ENCODE results near the gene AIDA. TPM values are rescaled to one million over a fixed set of nuclear protein-coding genes. Genes with fewer than 3 reads are reported as not detected.
A peak's percentile ranks its signal among the peaks of the same experiment; 100 is the strongest.
"Not testable (repeated sequence)": the region's sequence is repeated elsewhere in the genome, so short reads cannot be mapped to it uniquely, and the experiment has no call there.

Gene AIDA
- 50.5 TPM for total RNA-seq
- long read RNA-seq, transcript AIDA-201 (10 exons, 3,008 nt) = major isoform, 47 of 54 reads
- long read RNA-seq, partial matches to known transcripts = 1 of 54 reads
- long read RNA-seq, other reads (novel, unspliced or antisense) = 6 of 54 reads

DNA sequence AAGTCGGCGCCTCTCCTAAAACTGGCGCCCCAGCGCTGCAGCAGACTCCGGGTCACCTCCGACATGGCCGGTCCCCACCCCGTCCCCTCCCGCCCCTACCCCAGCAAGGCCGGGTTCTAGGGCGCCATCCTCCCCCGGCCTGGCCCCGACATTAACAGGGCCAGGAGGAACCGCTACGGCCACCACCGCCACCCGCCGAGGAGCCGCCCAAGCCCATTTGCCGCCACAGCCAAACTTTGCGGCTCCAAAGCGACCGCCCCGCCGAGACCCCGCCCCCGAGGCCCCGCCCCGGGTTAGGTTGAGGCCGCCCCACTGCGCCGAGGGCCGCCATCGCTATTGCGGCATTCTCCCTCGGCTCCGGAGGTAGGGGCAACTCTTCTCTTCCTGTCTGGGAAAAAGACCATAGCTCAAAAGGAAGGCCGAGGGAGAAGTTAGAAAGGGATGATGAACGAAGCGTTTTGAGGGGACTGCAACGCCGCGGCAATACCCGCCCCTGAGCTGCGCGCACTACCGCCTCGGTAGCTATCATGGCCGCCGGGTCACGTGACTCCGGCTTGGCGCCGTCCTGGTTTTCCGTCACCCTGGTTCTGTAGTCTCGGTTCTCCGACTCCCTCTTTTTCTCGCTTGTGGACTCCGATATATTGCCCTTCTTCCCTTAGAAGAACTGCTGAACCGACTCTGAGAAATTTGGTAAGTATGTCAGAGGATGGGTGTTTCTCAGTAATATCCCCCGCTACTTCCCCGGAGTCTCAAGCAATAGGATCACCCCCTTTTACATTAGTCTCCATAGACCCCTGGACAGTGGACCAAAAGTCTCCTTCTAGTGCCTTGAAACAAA, at the start of gene AIDA, which contains the start of gene BROX:
TSS of gene AIDA (minus strand) at position 239 of the 838 bp plus-strand sequence. CDS start at position 65, 174 bp downstream.
TSS of gene BROX (plus strand) at position 312 of the 838 bp plus-strand sequence. CDS start 3,136 bp downstream, outside the sequence.
- peak; percentile 98 for DNase-seq (ENCODE audit: low spot score)
- intact Hi-C loops (cut with DNase I) = loop anchor here (1.0 to 5.0 kb wide), 2 partner anchors 68 to 970 kb away; partner anchors contain the start of gene DUSP10

DNA sequence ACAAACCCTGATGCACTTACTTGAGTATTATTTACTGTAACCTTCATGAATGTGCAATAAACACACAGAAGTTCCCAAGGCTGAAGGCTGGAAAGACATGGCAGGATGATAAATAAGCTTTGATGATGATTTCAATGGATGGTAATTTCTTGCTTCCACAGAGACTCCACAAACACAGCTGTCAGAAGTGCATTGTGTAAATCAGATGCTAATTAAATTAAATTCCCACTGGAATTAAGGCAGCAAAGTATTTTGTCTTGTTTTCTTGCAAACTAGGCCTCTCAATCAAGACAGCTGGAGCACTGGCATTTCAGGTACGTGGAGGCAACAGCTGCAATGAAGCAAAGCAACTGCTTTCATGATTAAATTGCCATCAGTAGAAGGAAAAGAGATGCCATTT, 48.8 kb upstream of the AIDA start:
- intact Hi-C loops (cut with DNase I) = no loop called here
- no peak for DNase-seq (ENCODE audit: low spot score)

DNA sequence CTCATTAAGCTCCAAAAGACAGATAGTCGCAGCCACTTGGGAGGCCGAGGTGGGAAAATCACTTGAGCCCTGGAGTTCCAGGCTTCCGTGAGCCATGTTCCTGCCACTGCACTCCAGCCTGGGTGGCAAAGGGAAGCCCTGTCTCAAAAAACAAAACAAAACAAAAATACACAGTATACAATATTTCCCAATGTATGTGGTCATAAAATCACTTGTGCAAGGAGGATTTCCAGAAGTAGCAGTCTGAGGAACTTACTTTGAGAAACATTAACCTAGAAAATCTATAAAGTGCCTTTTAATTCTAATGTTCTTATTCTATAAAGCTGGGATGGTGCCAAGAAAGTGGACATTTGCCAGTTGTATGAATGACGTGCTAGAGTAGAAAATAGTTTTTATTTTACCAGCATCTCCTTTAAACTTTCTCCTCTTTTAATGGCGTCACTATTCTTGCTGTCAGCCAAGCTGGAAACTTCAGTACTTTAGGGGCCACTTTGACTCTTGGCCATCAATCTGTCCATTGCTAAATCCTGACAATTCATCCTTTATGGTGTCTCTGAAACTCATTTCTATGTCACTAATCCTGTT, 47.3 kb upstream of the AIDA start:
- intact Hi-C loops (cut with DNase I) = no loop called here
- no peak for DNase-seq (ENCODE audit: low spot score)

DNA sequence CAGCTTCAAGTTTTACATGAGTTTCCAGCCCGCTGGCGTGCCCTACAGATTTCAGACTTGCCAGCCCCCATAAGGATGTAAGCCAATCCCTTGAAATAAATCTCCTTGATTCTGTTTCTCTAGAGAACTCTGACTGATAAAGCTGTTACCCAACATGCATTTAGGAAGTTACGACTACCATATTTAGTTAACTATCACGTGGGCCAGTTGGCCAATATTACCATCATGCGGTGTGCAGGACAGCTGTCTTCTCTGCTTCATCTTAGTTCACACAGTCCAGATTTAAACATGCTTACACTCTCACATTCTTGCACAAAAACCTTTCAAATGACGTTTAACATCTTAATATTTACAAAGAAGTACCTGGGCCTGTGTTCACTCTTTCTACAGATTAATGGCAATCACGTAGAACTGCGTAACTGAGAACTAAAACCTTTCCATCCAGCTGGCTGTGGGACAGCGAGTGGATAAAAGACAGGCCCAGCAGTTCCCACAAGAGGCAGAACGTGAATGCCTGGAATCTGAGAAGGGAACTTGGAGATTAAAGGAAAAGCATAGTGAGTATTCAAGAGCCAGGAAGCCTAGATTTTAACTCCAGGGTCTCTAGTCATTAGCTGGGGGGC, 45.5 kb upstream of the AIDA start:
- DNase-seq (ENCODE audit: low spot score) = no peak
- intact Hi-C loops (cut with DNase I) = no loop called here

DNA sequence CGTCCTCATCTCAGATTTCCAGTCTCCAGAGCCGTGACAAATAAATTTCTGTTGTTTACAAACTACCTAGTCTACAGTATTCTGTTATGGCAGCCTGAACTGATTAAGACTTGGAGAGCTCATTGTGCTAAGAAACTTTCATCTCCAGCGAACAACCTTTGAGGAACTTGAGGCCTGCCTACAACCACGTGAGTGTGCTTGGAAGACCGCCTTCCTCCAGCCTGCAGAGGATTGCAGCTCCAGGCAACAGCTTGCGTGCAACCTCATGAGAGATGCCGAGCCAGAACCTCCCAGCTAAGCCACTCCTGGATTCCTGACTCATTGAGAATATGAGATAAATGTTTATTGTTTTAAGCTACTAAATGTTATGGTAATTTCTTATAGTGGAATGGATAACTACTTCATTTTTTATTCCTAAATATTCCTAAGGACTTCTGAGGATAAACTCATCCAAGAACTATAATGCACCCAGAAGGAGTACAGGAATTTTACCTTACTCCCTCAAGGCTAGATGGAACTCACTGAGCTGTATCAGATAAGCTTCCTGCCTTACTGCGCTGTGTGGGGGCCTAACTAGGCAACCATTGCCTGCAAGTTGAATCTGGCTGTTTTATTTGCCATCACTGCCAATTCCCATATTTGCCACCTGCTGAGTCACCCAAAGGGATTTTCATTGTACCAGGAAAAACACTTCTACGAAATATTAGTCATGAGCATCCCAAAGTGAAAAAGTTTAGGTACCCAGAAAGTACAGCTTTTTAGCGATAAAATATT, 42.3 kb upstream of the AIDA start:
- intact Hi-C loops (cut with DNase I) = no loop called here
- no peak for DNase-seq (ENCODE audit: low spot score)

DNA sequence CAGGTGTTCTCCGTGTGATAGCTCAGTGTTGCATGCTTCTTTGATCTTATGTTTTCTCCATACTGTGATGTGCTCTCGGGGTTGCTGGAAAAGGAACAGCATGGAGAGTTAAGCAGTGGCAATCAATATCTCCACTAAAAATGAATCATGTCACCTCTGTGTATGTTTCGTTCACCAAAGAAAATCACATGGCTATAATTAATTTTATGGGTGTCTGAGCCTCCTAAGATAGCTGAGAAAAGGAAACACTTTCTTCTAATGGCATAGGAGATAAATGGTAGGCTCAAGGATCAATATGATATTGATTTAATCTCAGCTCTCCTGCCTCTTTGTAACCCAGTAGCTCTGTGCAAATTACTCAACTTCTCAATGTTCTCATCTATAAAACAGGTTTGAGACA, 39.0 kb upstream of the AIDA start:
- intact Hi-C loops (cut with DNase I) = no loop called here

DNA sequence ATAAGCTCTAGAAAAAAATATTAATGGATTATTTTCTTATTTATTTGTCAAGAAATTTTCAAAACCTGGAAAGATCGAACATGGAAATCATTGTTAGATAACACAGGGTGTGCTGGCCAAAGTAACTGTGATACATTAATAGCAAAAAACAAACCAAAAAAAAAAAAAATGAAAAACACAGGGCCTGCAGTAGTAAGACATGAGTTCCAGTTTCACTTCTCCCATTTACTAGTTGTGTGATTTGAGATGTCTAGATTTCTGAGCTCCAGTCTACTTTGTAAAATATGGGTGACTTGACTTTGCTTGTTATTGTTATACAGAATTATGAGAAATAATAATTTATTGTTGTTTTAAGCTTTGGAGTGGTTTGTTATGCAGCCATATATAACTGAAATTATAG, 38.4 kb upstream of the AIDA start:
- DNase-seq (ENCODE audit: low spot score) = no peak
- intact Hi-C loops (cut with DNase I) = no loop called here

More for the DNA sequence above, 39.0 kb upstream of the AIDA start:
- DNase-seq (ENCODE audit: low spot score) = no peak

GRCh38 chr1:222749927-222750326, 37.6 kb upstream of the AIDA start:
- DNase-seq (ENCODE audit: low spot score) = no peak
- intact Hi-C loops (cut with DNase I) = no loop called here

DNA sequence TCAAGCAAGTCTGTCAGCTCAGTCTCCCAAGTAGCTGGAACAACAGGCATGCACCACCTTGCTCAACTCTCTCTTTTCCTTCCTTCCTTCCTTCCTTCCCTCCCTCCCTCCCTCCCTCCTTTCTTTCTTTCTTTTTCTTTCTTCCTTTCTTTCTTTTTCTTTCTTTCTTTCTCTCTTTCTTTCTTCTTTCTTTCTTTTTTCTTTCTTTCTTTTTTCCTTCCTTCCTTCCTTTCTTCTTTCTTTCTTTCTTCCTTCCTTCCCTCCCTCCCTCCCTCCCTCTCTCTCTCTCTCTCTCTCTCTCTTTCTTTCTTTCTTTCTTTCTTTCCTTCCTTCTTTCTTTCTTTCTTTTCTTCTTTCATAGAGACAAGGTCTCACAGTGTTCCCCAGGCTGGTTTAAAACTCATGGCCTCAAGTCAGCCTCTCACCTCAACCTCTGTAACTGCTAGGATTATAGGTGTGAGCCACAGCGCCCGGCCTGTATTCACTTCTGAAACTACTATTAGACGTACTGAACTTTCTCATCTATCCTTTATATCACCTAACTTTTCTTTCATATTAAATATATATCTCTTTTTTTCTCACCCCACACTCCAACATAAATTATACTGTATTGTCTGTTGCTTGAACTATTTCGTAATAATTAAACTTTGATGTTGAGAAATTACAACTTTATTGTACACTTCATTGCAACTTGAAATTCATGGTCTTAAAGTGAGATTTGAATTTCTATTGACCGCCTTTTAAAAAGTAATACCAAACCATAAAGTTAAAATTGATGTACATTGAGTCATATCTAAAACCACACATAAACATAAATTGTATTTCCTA, 29.6 kb upstream of the AIDA start:
- intact Hi-C loops (cut with DNase I); DNase-seq (ENCODE audit: low spot score): not testable (repeated sequence)

GRCh38 chr1:222739929-222740328, 27.6 kb upstream of the AIDA start:
- DNase-seq (ENCODE audit: low spot score) = no peak
- intact Hi-C loops (cut with DNase I) = loop anchor here (5.0 kb wide), 2 partner anchors 382 to 942 kb away; no protein-coding TSS in a partner anchor

GRCh38 chr1:222739465-222739864, 27.2 kb upstream of the AIDA start:
- DNase-seq (ENCODE audit: low spot score) = no peak
- intact Hi-C loops (cut with DNase I) = loop anchor here (5.0 kb wide), 2 partner anchors 383 to 943 kb away; no protein-coding TSS in a partner anchor

- intact Hi-C loops (cut with DNase I) = loop anchor here (5.0 kb wide), 2 partner anchors 385 to 945 kb away; no protein-coding TSS in a partner anchor
- no peak for DNase-seq (ENCODE audit: low spot score)
Observed at GRCh38 chr1:222736972-222737371, 24.7 kb upstream of the AIDA start, which contains the start of gene FAM177B. Gene FAM177B, plus strand, starts transcription at chr1:222737202. Its CDS starts 9,344 bp downstream, at chr1:222746546.

GRCh38 chr1:222736470-222736869, 24.2 kb upstream of the AIDA start:
- intact Hi-C loops (cut with DNase I) = loop anchor here (5.0 kb wide), 2 partner anchors 386 to 946 kb away; no protein-coding TSS in a partner anchor
- DNase-seq (ENCODE audit: low spot score) = no peak

DNA sequence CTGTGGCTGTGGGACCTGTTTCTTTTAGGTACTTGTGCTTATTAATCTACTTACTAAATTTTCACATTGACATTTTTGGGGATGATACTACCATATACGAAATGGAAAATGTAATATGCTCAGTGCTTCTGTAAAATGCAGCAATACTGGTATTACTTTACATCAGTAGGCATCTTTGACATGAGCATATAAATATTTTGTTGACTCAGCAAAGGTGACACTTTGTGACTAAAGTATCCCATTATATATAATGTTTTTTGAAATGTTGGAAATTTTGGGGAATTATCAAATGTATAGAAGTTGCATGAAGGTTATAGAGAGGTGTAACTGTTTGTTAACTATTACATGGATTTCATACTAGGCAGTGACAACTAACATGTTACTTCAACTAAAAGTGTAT, 22.4 kb upstream of the AIDA start:
- DNase-seq (ENCODE audit: low spot score) = no peak
- intact Hi-C loops (cut with DNase I) = loop anchor here (5.0 kb wide), 2 partner anchors 388 to 948 kb away; no protein-coding TSS in a partner anchor

- DNase-seq (ENCODE audit: low spot score) = no peak
- intact Hi-C loops (cut with DNase I) = no loop called here
Observed at GRCh38 chr1:222732216-222733159, 20.2 kb upstream of the AIDA start.

GRCh38 chr1:222730866-222731265, 18.6 kb upstream of the AIDA start:
- intact Hi-C loops (cut with DNase I) = no loop called here
- no peak for DNase-seq (ENCODE audit: low spot score)

GRCh38 chr1:222728746-222729145, 16.5 kb upstream of the AIDA start:
- intact Hi-C loops (cut with DNase I) = no loop called here
- DNase-seq (ENCODE audit: low spot score) = no peak

Measured in cardiac septum (tissue), 1 donor.